Activated naive CD4-positive, alpha-beta T cell treated with Interleukin-2 at 50 U/mL for 16 hours (primary cell): Measurements from ENCODE around the gene FOXK2.
"Not testable (repeated sequence)": the region's sequence is repeated elsewhere in the genome, so short reads cannot be mapped to it uniquely, and the experiment has no call there.

Source experiments
- DNase-seq: peaks from one replicate; pipeline ENCODE4 v3.0.0-alpha.2; 2020

The FOXK2 gene

GRCh38 chr17:82566129-82566960, 46.8 kb downstream of the FOXK2 start:
- DNase-seq = no peak

- no peak for DNase-seq
Observed at GRCh38 chr17:82567286-82567685, 47.8 kb downstream of the FOXK2 start.

GRCh38 chr17:82568997-82569393, 49.5 kb downstream of the FOXK2 start:
- DNase-seq = no peak

- no peak for DNase-seq
Observed at GRCh38 chr17:82569621-82570020, 50.1 kb downstream of the FOXK2 start.

GRCh38 chr17:82570277-82570676, 50.7 kb downstream of the FOXK2 start:
- no peak for DNase-seq

GRCh38 chr17:82571855-82572254, 52.3 kb downstream of the FOXK2 start:
- DNase-seq = no peak

GRCh38 chr17:82574041-82574440, 54.5 kb downstream of the FOXK2 start:
- no peak for DNase-seq

- DNase-seq = not testable (repeated sequence)
Observed at GRCh38 chr17:82575581-82576221, 56.2 kb downstream of the FOXK2 start.

- no peak for DNase-seq
Observed at GRCh38 chr17:82577300-82577699, 57.8 kb downstream of the FOXK2 start.

- DNase-seq = not testable (repeated sequence)
Observed at GRCh38 chr17:82579969-82580368, 60.4 kb downstream of the FOXK2 start.

GRCh38 chr17:82582213-82582612, 62.7 kb downstream of the FOXK2 start:
- DNase-seq = no peak

GRCh38 chr17:82582709-82583108, 63.2 kb downstream of the FOXK2 start:
- DNase-seq = no peak

- peak; percentile 46 for DNase-seq
Observed at GRCh38 chr17:82583720-82584234, 64.2 kb downstream of the FOXK2 start.

- peak; percentile 30 for DNase-seq
Observed at GRCh38 chr17:82585935-82586575, 66.5 kb downstream of the FOXK2 start.

GRCh38 chr17:82586576-82587233, 67.2 kb downstream of the FOXK2 start:
- no peak for DNase-seq

- no peak for DNase-seq
Observed at GRCh38 chr17:82587234-82588086, 67.9 kb downstream of the FOXK2 start.

- no peak for DNase-seq
Observed at GRCh38 chr17:82588266-82589175, 69.0 kb downstream of the FOXK2 start.

- DNase-seq = no peak
Observed at GRCh38 chr17:82589851-82590180, 70.3 kb downstream of the FOXK2 start.

GRCh38 chr17:82590216-82590615, 70.7 kb downstream of the FOXK2 start:
- DNase-seq = no peak

- no peak for DNase-seq
Observed at GRCh38 chr17:82590881-82591539, 71.5 kb downstream of the FOXK2 start.
